ENCODE measurements around the gene CADM3.

GRCh38 chr1:159171254-159171687 is at the start of gene CADM3:
- TF ChIP-seq, protein P1, sequence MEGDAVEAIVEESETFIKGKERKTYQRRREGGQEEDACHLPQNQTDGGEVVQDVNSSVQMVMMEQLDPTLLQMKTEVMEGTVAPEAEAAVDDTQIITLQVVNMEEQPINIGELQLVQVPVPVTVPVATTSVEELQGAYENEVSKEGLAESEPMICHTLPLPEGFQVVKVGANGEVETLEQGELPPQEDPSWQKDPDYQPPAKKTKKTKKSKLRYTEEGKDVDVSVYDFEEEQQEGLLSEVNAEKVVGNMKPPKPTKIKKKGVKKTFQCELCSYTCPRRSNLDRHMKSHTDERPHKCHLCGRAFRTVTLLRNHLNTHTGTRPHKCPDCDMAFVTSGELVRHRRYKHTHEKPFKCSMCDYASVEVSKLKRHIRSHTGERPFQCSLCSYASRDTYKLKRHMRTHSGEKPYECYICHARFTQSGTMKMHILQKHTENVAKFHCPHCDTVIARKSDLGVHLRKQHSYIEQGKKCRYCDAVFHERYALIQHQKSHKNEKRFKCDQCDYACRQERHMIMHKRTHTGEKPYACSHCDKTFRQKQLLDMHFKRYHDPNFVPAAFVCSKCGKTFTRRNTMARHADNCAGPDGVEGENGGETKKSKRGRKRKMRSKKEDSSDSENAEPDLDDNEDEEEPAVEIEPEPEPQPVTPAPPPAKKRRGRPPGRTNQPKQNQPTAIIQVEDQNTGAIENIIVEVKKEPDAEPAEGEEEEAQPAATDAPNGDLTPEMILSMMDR (IDR thresholded peaks at IDR 0.05; ENCODE audit: extremely low read depth in 1 of 2, insufficient read depth in 1 of 2, low read depth in 1 of 2, low read length in 2 of 2) = no peak
- TF ChIP-seq POLR2AphosphoS5 (IDR thresholded peaks at IDR 0.05; ENCODE audit: insufficient read depth, low read depth, low read length) (no peak), POLR2A (IDR thresholded peaks at IDR 0.05; ENCODE audit: low read depth, low read length) (no peak), GATA2 (IDR thresholded peaks at IDR 0.05; ENCODE audit: insufficient read depth, insufficient read length, low read depth, low read length) (no peak), EZH2 (IDR thresholded peaks at IDR 0.05; ENCODE audit: borderline replicate concordance, low read depth, low read length, severe bottlenecking) (no peak)
- TF ChIP-seq, protein P2, sequence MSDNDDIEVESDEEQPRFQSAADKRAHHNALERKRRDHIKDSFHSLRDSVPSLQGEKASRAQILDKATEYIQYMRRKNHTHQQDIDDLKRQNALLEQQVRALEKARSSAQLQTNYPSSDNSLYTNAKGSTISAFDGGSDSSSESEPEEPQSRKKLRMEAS (IDR thresholded peaks at IDR 0.05; ENCODE audit: insufficient read depth, insufficient read length) = no peak
